ENCODE measurements around the gene RHEB. TPM values are rescaled to one million over a fixed set of nuclear protein-coding genes. Genes with fewer than 3 reads are reported as not detected.

RHEB gene
- total RNA-seq, 1 experiment from 2014 or later = 87.0 TPM

DNA sequence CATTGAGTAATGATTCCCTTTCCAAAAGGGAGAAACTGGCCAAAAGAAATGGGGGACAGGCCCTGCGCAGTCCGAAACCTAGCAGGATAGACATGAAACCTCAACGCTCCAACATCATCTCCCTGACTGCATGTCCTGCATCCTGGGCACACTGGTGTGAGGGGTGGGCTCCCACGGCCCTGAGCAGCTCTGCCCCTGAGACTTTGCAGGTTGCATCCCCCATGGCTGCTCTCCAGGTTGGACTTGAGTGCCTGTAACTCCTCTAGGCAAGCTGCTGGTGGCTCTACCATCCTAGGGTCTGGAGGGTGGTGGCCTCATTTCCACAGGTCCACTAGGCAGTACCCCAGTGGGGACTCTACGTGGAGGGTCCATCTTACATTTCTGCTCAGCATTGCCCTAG is 63.4 kb downstream of the RHEB start:
- no TSS peak for BruUV-seq (replicated peaks)
- Histone ChIP-seq H3K9me2 (replicated peaks; ENCODE audit: low read length) (no peaks in the 10 kb centered on the region), H2AFZ (ENCODE audit: low read length) (no peak overlapping the region), H4K20me1 (ENCODE audit: low read length) (no peaks in the 10 kb centered on the region), H3K9me3 (ENCODE audit: low read length) (no peaks in the 10 kb centered on the region), H3K27ac (ENCODE audit: low read length) (no peak overlapping the region), H3K36me3 (ENCODE audit: low read depth, low read length) (no peaks in the 10 kb centered on the region), H3K4me2 (ENCODE audit: low read length) (no peak overlapping the region), H3K79me2 (ENCODE audit: low read length) (no peaks in the 10 kb centered on the region), H3K9ac (ENCODE audit: low read length) (no peak overlapping the region), H3K4me1 (ENCODE audit: insufficient read depth, low read length) (peaks cover 22% of the 10 kb centered on the region), H3K27me3 (ENCODE audit: low read length) (no peaks in the 10 kb centered on the region), H3F3A (ENCODE audit: low read length, unreplicated experiment) (no peaks in the 10 kb centered on the region), H3K4me3 (ENCODE audit: low read length) (no peak overlapping the region)
- TF ChIP-seq EZH2 (IDR thresholded peaks at IDR 0.05; ENCODE audit: low read length, unreplicated experiment) (no peak), EZH2phosphoT487 (IDR thresholded peaks at IDR 0.05; ENCODE audit: borderline replicate concordance, low read length) (no peak)
- TF ChIP-seq, protein P1, sequence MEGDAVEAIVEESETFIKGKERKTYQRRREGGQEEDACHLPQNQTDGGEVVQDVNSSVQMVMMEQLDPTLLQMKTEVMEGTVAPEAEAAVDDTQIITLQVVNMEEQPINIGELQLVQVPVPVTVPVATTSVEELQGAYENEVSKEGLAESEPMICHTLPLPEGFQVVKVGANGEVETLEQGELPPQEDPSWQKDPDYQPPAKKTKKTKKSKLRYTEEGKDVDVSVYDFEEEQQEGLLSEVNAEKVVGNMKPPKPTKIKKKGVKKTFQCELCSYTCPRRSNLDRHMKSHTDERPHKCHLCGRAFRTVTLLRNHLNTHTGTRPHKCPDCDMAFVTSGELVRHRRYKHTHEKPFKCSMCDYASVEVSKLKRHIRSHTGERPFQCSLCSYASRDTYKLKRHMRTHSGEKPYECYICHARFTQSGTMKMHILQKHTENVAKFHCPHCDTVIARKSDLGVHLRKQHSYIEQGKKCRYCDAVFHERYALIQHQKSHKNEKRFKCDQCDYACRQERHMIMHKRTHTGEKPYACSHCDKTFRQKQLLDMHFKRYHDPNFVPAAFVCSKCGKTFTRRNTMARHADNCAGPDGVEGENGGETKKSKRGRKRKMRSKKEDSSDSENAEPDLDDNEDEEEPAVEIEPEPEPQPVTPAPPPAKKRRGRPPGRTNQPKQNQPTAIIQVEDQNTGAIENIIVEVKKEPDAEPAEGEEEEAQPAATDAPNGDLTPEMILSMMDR (conservative IDR thresholded peaks at IDR 0.05; ENCODE audit: low read depth, low read length) = no peak
- ATAC-seq (no peak), DNase-seq (no peak)
- intact Hi-C loops (cut with micrococcal nuclease) = no loop called here
- ChIA-PET CTCF (no interaction called here), POLR2A (ENCODE audit: unreplicated experiment) (no interaction called here)

DNA sequence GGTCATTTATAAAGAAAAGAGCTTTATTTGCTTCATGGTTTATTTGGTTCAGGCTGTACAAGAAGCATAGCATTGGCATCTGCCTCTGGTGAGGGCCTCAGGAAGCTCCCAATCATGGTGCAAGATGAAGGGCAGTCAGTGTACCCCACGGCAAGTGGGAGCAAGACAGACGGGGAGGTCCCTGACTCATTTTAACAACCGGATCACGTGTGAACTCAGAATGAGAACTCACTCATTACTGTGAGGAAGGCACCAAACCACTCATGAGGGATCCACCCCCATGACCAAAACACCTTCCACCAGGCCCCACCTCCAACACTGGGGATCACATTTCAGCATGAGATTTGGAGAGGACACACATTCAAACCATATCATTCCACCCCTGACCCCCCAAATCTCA is 64.0 kb downstream of the RHEB start:
- BruUV-seq (replicated peaks) = no TSS peak
- POLR2A ChIA-PET (ENCODE audit: unreplicated experiment) = no interaction called here
- Histone ChIP-seq H3K79me2 (ENCODE audit: low read length) (no peaks in the 10 kb centered on the region), H3K9ac (ENCODE audit: low read length) (no peak overlapping the region), H3K27me3 (ENCODE audit: low read length) (no peaks in the 10 kb centered on the region), H3K36me3 (ENCODE audit: low read depth, low read length) (no peaks in the 10 kb centered on the region), H4K20me1 (ENCODE audit: low read length) (no peaks in the 10 kb centered on the region), H3F3A (ENCODE audit: low read length, unreplicated experiment) (no peaks in the 10 kb centered on the region), H3K4me1 (ENCODE audit: insufficient read depth, low read length) (peaks cover 18% of the 10 kb centered on the region), H3K27ac (ENCODE audit: low read length) (no peak overlapping the region), H3K4me2 (ENCODE audit: low read length) (no peak overlapping the region), H2AFZ (ENCODE audit: low read length) (no peak overlapping the region), H3K4me3 (ENCODE audit: low read length) (no peak overlapping the region), H3K9me3 (ENCODE audit: low read length) (no peaks in the 10 kb centered on the region), H3K9me2 (replicated peaks; ENCODE audit: low read length) (no peaks in the 10 kb centered on the region)
- ATAC-seq (no peak), DNase-seq (no peak)
- CTCF ChIA-PET = no interaction called here
- intact Hi-C loops (cut with micrococcal nuclease) = no loop called here
- TF ChIP-seq EZH2 (IDR thresholded peaks at IDR 0.05; ENCODE audit: low read length, unreplicated experiment) (no peak), EZH2phosphoT487 (IDR thresholded peaks at IDR 0.05; ENCODE audit: borderline replicate concordance, low read length) (no peak)
- TF ChIP-seq, protein P1 (conservative IDR thresholded peaks at IDR 0.05; ENCODE audit: low read depth, low read length) = no peak

DNA sequence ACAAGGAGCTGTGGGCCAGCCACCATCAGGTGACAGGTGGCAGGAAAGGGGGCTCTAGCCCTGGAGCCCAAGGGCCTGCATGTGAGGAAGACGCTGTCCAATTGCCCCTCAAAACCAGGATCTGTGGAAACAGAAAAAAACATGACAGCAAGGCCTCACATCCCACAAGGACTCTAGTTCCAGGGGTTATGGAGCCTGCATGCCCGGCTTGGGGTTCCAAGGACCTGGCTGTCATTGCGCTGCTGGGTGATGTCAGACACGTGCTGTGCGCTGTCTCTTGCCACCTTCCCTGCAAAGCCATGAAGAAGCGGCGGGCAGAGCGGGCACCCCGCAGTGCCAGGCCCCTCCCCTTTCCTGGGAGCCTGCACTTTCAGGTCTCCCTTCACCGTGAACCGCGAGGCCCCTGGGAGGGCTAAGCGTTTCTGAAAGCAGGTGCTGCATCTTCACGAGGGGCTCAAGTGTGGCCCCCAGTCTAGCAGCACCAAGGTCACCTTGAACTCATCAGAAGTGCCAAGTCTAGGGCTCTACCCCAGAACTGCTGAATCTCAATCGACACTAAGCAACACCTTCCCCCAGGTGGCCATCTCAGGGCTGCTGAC is 64.7 kb downstream of the RHEB start:
- H3K27me3 ChIP-seq (ENCODE audit: low read length) = no peaks in the 10 kb centered on the region
- H2AFZ ChIP-seq (ENCODE audit: low read length) = no peak overlapping the region
- H3F3A ChIP-seq (ENCODE audit: low read length, unreplicated experiment) = no peaks in the 10 kb centered on the region
- H3K4me3 ChIP-seq (ENCODE audit: low read length) = no peak overlapping the region
- ATAC-seq (no peak), DNase-seq (no peak)
- no peak overlapping the region for H3K27ac ChIP-seq (ENCODE audit: low read length)
- no peaks in the 10 kb centered on the region for H4K20me1 ChIP-seq (ENCODE audit: low read length)
- H3K9ac ChIP-seq (ENCODE audit: low read length) = no peak overlapping the region
- no TSS peak for BruUV-seq (replicated peaks)
- peaks cover 11% of the 10 kb centered on the region for H3K4me1 ChIP-seq (ENCODE audit: insufficient read depth, low read length)
- no peaks in the 10 kb centered on the region for H3K79me2 ChIP-seq (ENCODE audit: low read length)
- no peaks in the 10 kb centered on the region for H3K9me2 ChIP-seq (replicated peaks; ENCODE audit: low read length)
- no peaks in the 10 kb centered on the region for H3K9me3 ChIP-seq (ENCODE audit: low read length)
- TF ChIP-seq, protein P1 (conservative IDR thresholded peaks at IDR 0.05; ENCODE audit: low read depth, low read length) = no peak
- TF ChIP-seq EZH2phosphoT487 (IDR thresholded peaks at IDR 0.05; ENCODE audit: borderline replicate concordance, low read length) (no peak), EZH2 (IDR thresholded peaks at IDR 0.05; ENCODE audit: low read length, unreplicated experiment) (no peak)
- intact Hi-C loops (cut with micrococcal nuclease) = no loop called here
- ChIA-PET POLR2A (ENCODE audit: unreplicated experiment) (no interaction called here), CTCF (no interaction called here)
- no peak overlapping the region for H3K4me2 ChIP-seq (ENCODE audit: low read length)
- H3K36me3 ChIP-seq (ENCODE audit: low read depth, low read length) = no peaks in the 10 kb centered on the region

Data from PC-3 (cell line).